ENCODE measurements around the gene MRPS17.

The MRPS17 gene

DNA sequence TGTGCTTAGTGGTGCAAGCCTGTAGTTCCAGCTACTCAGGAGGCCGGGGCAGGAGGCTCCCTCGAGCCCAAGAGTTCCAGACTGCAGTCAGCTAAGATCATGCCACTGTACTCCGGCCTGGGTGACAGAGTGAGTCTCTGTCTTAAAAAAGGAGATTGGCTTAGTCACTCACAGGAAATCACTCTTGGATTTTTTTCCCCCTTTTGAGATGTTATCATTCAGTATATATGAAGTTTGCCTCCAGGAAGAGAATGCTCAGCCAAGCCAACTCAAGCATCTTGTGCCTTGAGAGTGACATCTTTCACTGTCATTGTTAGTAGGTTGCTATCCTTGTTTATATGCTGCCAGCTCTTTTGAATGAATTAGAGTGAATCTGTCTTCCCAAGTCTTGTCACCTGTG, 40.7 kb downstream of the MRPS17 start:
- DNase-seq (ENCODE audit: low read depth) = no peak
- TF ChIP-seq, protein P1, sequence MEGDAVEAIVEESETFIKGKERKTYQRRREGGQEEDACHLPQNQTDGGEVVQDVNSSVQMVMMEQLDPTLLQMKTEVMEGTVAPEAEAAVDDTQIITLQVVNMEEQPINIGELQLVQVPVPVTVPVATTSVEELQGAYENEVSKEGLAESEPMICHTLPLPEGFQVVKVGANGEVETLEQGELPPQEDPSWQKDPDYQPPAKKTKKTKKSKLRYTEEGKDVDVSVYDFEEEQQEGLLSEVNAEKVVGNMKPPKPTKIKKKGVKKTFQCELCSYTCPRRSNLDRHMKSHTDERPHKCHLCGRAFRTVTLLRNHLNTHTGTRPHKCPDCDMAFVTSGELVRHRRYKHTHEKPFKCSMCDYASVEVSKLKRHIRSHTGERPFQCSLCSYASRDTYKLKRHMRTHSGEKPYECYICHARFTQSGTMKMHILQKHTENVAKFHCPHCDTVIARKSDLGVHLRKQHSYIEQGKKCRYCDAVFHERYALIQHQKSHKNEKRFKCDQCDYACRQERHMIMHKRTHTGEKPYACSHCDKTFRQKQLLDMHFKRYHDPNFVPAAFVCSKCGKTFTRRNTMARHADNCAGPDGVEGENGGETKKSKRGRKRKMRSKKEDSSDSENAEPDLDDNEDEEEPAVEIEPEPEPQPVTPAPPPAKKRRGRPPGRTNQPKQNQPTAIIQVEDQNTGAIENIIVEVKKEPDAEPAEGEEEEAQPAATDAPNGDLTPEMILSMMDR (conservative IDR thresholded peaks at IDR 0.05; ENCODE audit: control insufficient read depth, insufficient read depth, low read depth, low read length) = no peak
- no peak overlapping the region for H3K4me3 ChIP-seq (ENCODE audit: control insufficient read depth, low read depth, low read length)

DNA sequence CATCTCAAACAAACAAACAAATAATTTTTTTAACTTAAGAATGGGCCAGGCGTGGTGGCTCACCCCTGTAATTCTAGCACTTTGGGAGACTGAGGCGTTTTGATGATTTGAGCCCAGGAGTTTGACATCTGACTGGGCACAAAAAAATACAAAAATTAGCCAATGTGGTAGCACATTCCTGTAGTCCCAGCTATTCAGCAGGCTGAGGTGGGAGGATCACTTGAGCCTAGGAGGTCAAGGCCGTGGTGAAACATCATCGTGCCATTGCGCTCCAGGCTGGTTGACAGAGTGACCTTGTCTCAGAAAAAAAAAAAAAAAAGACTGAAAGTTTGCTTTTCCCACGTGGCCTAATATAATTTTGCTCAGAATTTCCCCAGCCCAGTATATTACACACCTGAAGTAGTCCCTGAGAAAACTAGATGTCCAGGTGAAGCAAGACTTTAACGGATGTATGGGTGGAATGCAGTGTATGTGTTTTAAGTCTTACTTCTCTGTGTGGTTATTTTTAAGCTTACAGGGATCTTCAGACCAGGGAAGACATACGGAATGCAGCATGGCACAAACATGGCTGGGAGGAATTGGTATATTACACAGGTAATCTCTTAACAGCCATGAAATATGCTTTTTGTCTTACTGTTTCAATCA, 45.3 kb downstream of the MRPS17 start:
- TF ChIP-seq, protein P1 (conservative IDR thresholded peaks at IDR 0.05; ENCODE audit: control insufficient read depth, insufficient read depth, low read depth, low read length) = no peak
- no peak for DNase-seq (ENCODE audit: low read depth)
- no peak overlapping the region for H3K4me3 ChIP-seq (ENCODE audit: control insufficient read depth, low read depth, low read length)

DNA sequence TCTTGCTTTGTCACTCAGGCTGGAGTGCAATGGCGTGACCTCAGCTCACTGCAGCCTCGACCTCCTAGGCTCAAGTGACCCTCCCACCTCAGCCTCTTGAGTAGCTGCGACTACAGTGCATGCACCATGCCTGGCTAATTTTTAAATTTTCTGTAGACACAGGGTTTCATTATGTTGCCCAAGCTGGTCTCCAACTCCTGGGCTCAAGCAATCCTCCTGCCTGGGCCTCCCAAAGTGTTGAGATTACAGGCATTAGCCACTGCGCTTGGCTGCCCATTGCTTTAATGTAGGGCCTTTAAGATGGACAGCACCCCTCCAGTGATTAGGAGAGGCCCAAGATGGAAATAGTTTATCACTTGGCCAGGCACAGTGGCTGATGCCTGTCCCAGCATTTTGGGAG, 52.1 kb downstream of the MRPS17 start:
- no peak overlapping the region for H3K4me3 ChIP-seq (ENCODE audit: control insufficient read depth, low read depth, low read length)
- TF ChIP-seq, protein P1 (conservative IDR thresholded peaks at IDR 0.05; ENCODE audit: control insufficient read depth, insufficient read depth, low read depth, low read length) = no peak
- DNase-seq (ENCODE audit: low read depth) = no peak

All from fibroblast of mammary gland (primary cell).